TTC549 (cell line): ENCODE measurements around the gene GYG2.
"Not testable (repeated sequence)": the region's sequence is repeated elsewhere in the genome, so short reads cannot be mapped to it uniquely, and the experiment has no call there.

ENCODE experiments used
- FAIRE-seq: peaks from 2 replicates; lab custom pipeline; 2012; peaks lifted over from hg19 to GRCh38; lab: Jason Lieb, UNC

The GYG2 gene

GRCh38 chrX:2828344-2828958 is at the start of gene GYG2:
Gene GYG2 (plus strand): TSS chrX:2828930. CDS start chrX:2830189, 1,259 bp downstream.
- no peak for FAIRE-seq

DNA sequence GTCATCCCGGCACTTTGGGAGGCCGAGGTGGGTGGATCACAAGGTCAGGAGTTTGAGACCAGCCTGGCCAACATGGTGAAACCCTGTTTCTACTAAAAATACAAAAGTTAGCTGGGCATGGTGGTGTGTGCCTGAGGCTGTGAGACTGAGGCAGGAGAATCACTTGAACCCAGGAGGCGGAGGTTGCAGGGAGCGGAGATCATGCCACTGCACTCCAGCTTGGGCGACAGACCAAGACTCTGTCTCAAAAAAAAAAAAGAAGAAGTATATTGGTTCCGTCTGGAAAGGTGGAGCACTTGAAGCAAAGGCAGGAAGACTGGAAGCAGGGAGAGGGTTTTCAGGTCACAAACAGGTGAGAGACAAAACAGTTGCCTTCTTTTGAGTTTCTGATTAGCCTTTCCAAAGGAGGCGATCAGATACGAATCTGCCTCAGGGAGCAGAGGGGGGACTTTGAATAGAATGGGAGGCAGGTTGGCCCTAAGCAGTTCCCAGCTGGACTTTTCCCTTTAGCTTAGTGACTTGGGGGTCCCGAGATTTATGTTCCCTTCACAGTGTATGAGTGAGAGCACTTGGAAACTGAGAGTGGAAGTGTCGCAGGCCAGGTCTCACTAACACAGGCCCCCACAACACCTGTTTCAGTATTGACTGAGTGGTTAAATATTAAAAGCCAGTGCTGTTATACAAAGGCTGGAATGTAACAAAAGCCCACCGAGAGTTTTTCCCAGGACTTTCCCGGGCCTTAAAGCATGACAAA is 48.1 kb upstream of the GYG2 start:
- FAIRE-seq, result not testable (repeated sequence)

GRCh38 chrX:2781226-2781571 is 47.5 kb upstream of the GYG2 start:
- no peak for FAIRE-seq

DNA sequence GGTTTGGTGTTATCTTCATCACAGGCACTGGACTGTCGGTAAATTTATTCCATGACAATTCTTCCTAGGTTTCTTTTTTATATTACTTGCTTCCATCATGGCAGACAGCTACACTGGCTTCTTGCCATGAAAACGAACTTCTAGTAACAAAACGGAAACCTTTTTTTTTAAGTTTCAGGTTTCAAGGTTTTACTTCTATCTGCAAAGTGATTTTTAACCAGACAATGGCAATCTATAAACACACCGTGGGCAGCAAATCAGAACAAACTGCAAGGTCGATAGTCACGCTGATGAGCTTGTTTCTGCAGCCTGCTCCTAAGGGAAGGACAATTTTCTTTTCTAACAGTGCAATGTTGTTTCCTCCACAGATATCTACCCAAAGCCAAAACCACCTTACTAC is 47.0 kb upstream of the GYG2 start:
- no peak for FAIRE-seq

GRCh38 chrX:2782171-2782570 is 46.6 kb upstream of the GYG2 start:
- FAIRE-seq, result no peak

- no peak for FAIRE-seq
These were observed 46.0 kb upstream of the GYG2 start for GRCh38 chrX:2782778-2783177.

DNA sequence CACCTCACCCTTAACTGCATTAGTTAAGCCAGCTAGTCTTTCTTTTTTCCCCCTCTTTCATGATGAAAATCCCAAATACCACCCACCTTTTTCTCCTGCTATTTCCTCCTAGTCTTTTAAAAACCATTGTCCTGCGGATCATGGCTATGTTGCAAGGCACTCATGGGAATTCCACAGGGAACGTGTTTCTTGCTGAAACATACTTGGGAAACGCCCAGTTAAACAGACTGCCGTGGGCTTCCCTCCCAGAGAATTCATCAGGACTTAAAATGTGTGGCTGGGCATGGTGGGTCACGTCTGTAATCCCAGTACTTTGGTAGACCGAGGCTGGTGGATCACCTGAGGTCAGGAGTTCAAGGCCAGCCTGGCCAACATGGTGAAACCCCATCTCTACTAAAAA is 44.7 kb upstream of the GYG2 start:
- FAIRE-seq, result no peak

DNA sequence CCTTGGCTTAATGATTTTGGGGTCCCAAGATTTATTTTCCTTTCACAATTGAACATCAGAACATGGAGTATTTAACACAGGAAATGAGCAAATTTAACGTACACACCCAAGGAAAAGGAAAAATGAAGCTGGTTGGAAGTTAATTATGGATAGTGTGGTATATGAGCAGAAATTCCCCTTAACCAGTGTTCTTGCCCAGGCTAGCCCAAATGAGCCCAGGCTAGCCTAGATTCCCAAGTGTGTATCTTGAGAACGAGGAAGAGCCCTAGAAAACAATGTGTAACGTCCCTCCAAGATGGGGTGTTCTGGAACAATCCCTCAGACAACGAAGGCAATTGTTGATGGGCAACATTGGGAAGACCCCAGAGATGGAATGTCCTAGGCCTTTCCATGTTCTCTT is 43.2 kb upstream of the GYG2 start:
- no peak for FAIRE-seq

GRCh38 chrX:2788980-2789379 is 39.8 kb upstream of the GYG2 start:
- no peak for FAIRE-seq

DNA sequence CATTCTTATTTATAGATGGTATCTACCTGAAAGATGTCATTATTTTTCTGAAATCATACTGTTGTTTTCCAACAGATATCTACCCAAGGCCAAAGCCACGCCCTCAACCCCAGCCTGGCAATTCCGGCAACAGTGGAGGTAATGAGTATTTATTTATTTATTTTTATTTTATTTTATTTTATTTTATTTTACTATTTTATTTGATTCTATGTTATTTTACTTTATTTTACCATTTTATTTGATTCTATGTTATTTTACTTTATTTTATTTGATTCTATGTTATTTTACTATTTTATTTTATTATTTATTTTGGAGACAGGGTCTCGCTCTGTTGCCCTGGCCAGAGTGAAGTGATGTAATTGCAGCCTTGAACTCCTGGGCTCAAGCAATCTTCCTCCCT is 39.2 kb upstream of the GYG2 start:
- FAIRE-seq, result no peak

DNA sequence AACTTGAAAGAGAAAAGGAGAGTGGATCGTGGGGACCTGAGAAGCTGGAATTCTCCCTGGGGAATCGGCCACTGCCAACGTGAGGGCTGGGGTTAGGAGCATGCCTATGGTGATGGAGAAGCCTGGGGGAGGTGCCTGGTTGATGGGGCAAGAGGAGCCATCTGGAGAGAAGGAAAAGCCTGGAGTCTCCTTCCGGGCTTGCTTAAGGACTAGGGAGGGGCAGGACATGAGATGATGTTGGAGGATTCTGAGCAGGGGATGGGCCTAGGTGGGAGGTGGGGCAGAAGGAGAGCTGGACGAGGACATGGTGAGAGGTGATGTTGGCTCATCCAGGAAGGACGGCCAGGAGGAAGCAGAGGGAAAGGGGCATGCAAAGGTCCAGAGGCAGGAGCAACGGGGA is 35.0 kb upstream of the GYG2 start:
- FAIRE-seq, result no peak

- FAIRE-seq, result no peak
These were observed 34.4 kb upstream of the GYG2 start for GRCh38 chrX:2794336-2794735.

DNA sequence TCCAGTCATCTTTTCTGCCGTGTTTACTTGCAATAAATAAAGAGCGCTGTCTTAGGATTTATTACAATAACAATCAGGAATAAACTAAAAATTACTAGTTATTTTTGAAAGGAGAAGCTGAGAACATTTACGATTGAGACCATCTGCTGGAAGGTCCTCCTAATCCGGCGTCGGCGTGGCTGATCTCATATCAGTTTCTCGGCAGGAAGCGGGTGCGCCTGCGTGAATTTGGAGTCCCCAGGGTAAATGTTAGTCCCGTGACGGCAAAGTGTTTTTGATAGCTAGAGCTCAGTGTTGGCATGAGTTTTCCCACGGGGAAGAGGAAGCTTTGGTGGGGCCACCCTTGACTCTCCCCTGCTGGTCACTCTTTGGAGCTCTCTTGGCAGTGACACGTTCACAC is 31.9 kb upstream of the GYG2 start:
- not testable (repeated sequence) for FAIRE-seq

GRCh38 chrX:2799369-2799768 is 29.4 kb upstream of the GYG2 start:
- no peak for FAIRE-seq

DNA sequence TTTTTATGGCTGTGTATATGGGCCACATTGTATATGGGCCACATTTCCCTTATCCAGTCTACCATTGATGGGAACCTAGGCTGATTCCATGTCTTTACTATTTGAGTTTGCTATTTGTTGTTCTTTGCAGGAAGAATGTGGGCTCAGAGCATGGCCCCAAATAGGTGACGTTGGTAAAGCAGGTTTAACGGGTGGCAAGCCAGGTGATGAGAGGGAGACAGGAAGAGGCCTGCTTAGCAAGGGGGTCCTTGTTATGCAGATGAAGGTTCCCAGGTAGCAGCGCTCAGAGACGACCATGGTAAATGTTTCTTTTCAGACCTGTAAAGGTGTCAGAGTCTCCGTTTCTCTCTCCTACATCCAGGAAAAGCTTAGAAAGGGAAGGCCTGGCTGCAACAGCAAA is 28.8 kb upstream of the GYG2 start:
- not testable (repeated sequence) for FAIRE-seq

- FAIRE-seq, result no peak
These were observed 27.5 kb upstream of the GYG2 start for GRCh38 chrX:2801223-2801622.

DNA sequence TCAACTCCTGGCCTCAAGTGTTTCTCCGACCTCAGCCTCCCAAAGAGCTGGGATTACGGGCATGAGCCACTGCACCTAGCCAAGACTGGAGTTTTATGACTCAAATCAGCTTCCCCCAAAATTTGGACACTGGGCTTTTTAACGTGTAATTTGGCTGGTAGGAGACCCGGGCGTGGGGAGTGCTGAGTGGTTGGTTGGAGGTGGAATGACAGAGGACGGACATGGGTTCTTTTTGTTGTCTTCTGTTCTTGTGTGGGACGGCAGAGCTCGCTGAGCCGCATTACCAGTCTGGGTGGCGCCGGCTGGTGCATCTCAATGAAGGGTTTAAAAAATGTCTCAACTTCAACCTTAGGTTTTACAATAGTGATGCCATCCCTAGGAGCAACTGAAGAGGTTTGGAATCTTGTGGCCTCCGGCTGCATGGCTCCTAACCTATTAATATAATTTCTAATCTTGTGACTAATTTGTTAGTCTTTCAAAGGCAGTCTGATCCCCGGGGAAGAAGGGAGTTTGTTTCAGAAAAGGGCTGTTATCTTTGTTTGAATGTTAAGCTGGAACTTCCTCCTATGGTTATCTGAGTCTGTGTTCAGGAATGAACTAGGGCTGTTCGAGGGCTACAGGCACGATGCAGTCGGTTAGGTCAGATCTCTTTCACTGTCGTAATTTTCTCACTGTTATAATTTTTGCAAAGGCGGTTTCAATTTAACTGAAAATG is 26.2 kb upstream of the GYG2 start:
- FAIRE-seq, result not testable (repeated sequence)

GRCh38 chrX:2803486-2803885 is 25.2 kb upstream of the GYG2 start:
- not testable (repeated sequence) for FAIRE-seq

DNA sequence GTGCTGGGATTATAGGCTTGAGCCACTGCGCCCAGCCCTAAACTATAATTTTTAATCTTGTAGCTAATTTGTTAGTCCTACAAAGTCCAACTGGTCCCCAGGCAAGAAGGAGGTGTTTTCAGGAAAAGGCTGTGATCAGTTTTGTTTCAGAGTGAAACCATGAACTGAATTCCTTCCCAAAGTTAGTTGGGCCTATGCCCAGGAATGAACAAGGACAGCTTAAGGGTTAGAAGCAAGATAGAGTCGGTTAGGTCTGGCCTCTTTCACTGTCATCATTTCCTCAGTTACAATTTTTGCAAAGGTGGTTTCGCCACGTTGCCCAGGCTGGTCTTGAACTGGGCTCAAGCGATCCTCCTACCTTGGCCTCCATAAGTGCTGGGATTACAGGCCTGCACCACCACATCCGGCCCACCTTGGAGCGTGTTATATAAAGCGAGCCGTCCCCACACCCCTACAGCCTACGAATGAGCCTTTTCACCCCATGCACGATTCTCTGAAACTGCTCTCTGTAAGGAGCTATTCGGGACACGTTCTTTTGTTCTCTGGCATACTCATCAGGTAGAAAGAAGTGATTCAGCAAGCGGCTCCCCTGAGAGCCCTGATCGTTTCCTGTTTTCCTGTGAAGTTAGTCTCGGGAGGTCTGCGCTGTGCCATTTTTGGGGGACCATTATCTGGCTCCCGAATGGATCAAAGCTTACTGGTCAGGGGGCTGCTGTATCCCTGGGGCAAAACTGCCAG is 24.5 kb upstream of the GYG2 start:
- FAIRE-seq, result not testable (repeated sequence)

- FAIRE-seq, result not testable (repeated sequence)
These were observed 23.9 kb upstream of the GYG2 start for GRCh38 chrX:2804858-2805257.

- no peak for FAIRE-seq
These were observed 17.5 kb upstream of the GYG2 start for GRCh38 chrX:2811271-2811670.

DNA sequence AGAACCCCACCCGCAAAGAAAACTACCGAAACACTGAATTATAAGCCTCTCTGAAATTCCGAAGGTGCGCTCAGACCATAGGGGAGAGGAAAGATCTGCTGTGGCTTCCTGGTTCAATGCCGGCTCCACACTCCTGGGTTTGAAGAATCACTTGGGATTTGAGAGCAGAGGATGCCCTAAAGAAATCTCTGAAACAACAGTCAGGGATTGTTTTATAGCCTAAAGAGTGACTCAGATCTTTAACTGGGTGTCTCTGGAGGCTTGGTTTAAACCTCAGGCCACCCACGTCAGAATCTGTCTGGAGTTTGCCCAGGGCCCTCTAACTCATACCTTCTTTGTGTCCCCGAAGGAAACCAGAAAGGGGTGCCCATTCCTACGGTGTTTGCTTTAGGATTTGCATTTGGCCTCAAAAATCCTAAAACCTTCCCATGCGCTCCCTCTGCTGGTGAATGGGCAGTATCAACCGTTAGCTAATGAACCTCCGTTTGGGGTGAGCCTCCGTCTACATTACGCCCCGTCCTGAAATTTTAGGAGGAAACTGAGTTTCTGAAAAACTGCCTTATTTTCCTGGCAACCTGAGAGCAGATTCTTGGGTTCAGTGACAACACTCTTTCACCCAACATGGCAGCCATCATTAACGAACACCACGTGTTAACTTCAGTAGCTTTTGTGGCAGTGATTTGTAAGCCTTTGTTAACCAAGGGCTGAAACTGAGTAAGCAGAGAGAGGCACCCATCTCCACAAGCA is 16.4 kb upstream of the GYG2 start:
- peak; percentile 75 for FAIRE-seq
